GM12872 (cell line): Measurements from ENCODE around the gene DNAJC5.

Experiments
- CTCF ChIP-seq: IDR thresholded peaks from 3 replicates; pipeline ENCODE4 v1.5.1; 2011; ENCODE audit warnings: low read depth, mild to moderate bottlenecking, low read length, moderate library complexity; ENCODE audit not compliant: insufficient read depth

The DNAJC5 gene

GRCh38 chr20:63908008-63908682 lies 13.2 kb downstream of the DNAJC5 start:
- TF ChIP-seq CTCF = no peak

GRCh38 chr20:63911176-63911575 lies 16.2 kb downstream of the DNAJC5 start:
- no peak for TF ChIP-seq CTCF

GRCh38 chr20:63913768-63914167 lies 18.8 kb downstream of the DNAJC5 start:
- no peak for TF ChIP-seq CTCF

GRCh38 chr20:63915471-63915870 lies 20.5 kb downstream of the DNAJC5 start:
- TF ChIP-seq CTCF = no peak

- TF ChIP-seq CTCF = no peak
Observed at GRCh38 chr20:63917811-63918210, 22.9 kb downstream of the DNAJC5 start.

GRCh38 chr20:63919130-63919529 lies 24.2 kb downstream of the DNAJC5 start:
- TF ChIP-seq CTCF = no peak

- no peak for TF ChIP-seq CTCF
Observed at GRCh38 chr20:63920226-63920625, 25.3 kb downstream of the DNAJC5 start.
